Fibroblast of pulmonary artery (primary cell): ENCODE results near the gene S100A7A.

Experiments
- DNase-seq: peaks from one replicate; pipeline ENCODE4 v3.0.0-alpha.2; 2010; ENCODE audit warnings: low read depth
- H3K4me3 ChIP-seq: replicated peaks from 2 replicates; pipeline ENCODE4 v1.5.1; 2011; ENCODE audit warnings: low read depth, mild to moderate bottlenecking, control low read depth, low read length, moderate library complexity
- CTCF ChIP-seq: IDR thresholded peaks from 2 replicates; pipeline ENCODE4 v1.5.1; 2011; ENCODE audit warnings: mild to moderate bottlenecking, control low read depth, low read length, inconsistent platforms; ENCODE audit errors: missing control alignments

The S100A7A gene

GRCh38 chr1:153394391-153394790 lies 21.9 kb upstream of the S100A7A start:
- DNase-seq = no peak
- no peak overlapping the region for H3K4me3 ChIP-seq
- no peak for TF ChIP-seq CTCF

GRCh38 chr1:153395136-153395685 lies 21.1 kb upstream of the S100A7A start:
- no peak for DNase-seq
- H3K4me3 ChIP-seq = no peak overlapping the region
- TF ChIP-seq CTCF = no peak

- TF ChIP-seq CTCF = no peak
- no peak overlapping the region for H3K4me3 ChIP-seq
- DNase-seq = no peak
Measured at GRCh38 chr1:153395776-153396175, 20.5 kb upstream of the S100A7A start.

- no peak overlapping the region for H3K4me3 ChIP-seq
- no peak for DNase-seq
- no peak for TF ChIP-seq CTCF
Measured at GRCh38 chr1:153396461-153396860, 19.9 kb upstream of the S100A7A start.

GRCh38 chr1:153397051-153397923 lies 19.0 kb upstream of the S100A7A start:
- no peak for TF ChIP-seq CTCF
- H3K4me3 ChIP-seq = no peak overlapping the region
- DNase-seq = no peak

GRCh38 chr1:153397924-153398651 lies 18.2 kb upstream of the S100A7A start:
- no peak for TF ChIP-seq CTCF
- no peak for DNase-seq
- no peak overlapping the region for H3K4me3 ChIP-seq
